ENCODE measurements around the gene MRPL34. TPM values are rescaled to one million over a fixed set of nuclear protein-coding genes. Genes with fewer than 3 reads are reported as not detected.

The MRPL34 gene
- total and polyA plus RNA-seq, 4 donors, result 20.8 to 81.3 (median 67.3) TPM

DNA sequence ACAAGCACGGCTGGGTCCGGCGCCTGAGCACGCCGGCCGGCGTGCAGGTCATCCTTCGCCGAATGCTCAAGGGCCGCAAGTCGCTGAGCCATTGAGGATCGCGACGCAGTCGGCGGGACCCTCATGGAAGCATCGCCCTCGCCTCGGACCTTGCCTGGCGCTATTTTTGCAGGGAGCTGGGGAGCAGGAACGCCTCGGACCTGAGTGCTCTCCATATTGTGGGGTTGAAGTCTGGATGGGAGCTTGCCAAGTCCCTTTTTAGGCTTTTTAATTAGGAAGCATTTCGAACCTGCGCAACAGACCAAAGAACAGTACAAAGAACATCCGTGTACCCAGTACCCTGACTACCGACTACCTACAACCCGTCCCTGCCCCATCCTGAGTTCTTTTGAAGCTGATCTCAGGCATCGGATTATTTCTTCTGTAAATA lies 628 bp downstream of the MRPL34 start:
- DNase-seq (ENCODE audit: low read depth in 4 of 6, low spot score in 6 of 6), result no peak
- no peaks in the 10 kb centered on the region for H3K9me3 ChIP-seq (ENCODE audit: control insufficient read depth, insufficient read depth, low read length)
- H3K4me3 ChIP-seq (ENCODE audit: low read depth, low read length), result peak overlapping the region; percentile 76
- H3K4me1 ChIP-seq (ENCODE audit: control insufficient read depth, insufficient read depth, low read length), result peaks cover 69% of the 10 kb centered on the region
- H3K27ac ChIP-seq (ENCODE audit: low read depth, low read length), result peak overlapping the region; percentile 85
- no peaks in the 10 kb centered on the region for H3K27me3 ChIP-seq (ENCODE audit: control insufficient read depth, insufficient read depth, low read length)
- peaks cover 10% of the 10 kb centered on the region for H3K36me3 ChIP-seq (ENCODE audit: control insufficient read depth, insufficient read depth, low read length)
- WGBS (ENCODE audit: insufficient coverage), result 3% methylated on average over 27 of the region's 28 CpGs

DNA sequence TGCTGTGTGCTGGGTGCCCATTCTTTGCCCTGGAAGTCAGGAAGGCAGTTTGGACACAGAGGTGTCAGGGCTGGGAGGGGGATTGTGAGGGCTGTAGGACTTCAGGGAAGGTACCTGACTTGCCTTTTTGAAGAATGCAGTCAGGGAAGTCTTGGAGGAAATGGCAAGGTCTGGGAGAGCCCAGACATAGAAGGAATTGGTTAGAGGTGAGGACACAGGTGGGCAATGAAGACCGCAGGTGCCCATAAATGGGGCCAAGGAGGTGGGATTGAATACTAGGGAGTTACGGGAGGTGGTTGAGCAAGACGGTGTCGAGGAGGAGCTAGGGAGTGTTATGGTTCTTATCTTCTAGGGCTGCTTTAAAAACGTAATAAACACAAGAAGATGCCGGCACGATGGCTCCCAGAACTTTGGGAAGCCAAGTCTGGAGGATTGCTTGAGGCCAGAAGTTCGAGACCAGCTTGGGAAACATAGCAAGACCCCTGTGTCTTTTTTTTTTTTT lies 2.3 kb downstream of the MRPL34 start:
- no peak overlapping the region for H3K4me3 ChIP-seq (ENCODE audit: low read depth, low read length)

DNA sequence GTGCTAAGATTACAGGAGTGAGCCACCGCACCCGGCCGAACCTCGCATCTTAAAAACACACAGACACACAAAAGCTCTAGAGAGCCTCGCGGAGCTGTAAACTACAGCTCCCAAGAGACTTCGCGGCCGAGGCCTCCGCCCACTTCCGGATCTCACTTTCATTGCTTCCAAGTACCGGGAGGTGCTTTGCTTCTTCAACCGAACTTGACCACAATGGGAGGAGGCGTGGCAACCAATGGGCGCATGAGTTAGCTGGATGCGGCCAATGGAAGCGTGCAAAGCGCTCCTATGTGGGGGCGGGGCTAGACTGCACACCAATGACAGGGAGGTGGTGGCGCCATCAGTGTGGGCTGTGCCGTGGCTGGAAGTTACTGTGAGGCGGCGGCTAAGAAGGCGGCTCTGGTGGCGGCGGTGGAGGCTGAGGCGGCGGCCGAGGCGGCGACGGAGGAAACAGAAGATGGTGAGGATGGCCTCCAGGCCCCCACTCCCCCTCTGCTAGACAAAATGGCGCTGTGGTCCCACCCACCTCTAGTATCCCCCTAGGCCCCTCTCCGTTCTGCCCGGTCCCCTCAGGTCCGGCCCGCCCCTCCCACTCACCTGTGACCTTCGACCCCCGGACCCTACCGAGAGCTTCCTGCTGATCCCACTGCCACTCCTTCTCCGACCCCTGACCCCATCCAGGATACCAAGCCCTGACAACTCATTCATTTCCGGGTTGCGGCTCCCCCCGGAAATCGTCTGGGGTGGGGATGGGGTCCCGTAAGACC lies 3.7 kb downstream of the MRPL34 start, which contains the start of gene DDA1:
DDA1 (plus strand) TSS at position 366 of the 767 bp plus-strand sequence; CDS start at position 458, 92 bp downstream.
- no peaks in the 10 kb centered on the region for H3K9me3 ChIP-seq (ENCODE audit: control insufficient read depth, insufficient read depth, low read length)
- 0% methylated on average over 38 of the region's 46 CpGs for WGBS (ENCODE audit: insufficient coverage)
- peak within 1 kb of the TSS; percentile 87 for H3K4me3 ChIP-seq (ENCODE audit: low read depth, low read length)
- H3K27me3 ChIP-seq (ENCODE audit: control insufficient read depth, insufficient read depth, low read length), result no peaks in the 10 kb centered on the region
- peaks cover 56% of the 10 kb centered on the region for H3K4me1 ChIP-seq (ENCODE audit: control insufficient read depth, insufficient read depth, low read length)
- peak within 1 kb of the TSS; percentile 20 for H3K27ac ChIP-seq (ENCODE audit: low read depth, low read length)
- peaks cover 35% of the 10 kb centered on the region for H3K36me3 ChIP-seq (ENCODE audit: control insufficient read depth, insufficient read depth, low read length)
- DNase-seq (ENCODE audit: low read depth in 4 of 6, low spot score in 6 of 6), result peak; percentile 96 to 100 (median 100)

More for the DNA sequence above, 2.3 kb downstream of the MRPL34 start:
- Histone ChIP-seq H3K36me3 (ENCODE audit: control insufficient read depth, insufficient read depth, low read length) (peaks cover 21% of the 10 kb centered on the region), H3K9me3 (ENCODE audit: control insufficient read depth, insufficient read depth, low read length) (no peaks in the 10 kb centered on the region), H3K27me3 (ENCODE audit: control insufficient read depth, insufficient read depth, low read length) (no peaks in the 10 kb centered on the region), H3K4me1 (ENCODE audit: control insufficient read depth, insufficient read depth, low read length) (peaks cover 67% of the 10 kb centered on the region), H3K27ac (ENCODE audit: low read depth, low read length) (no peak overlapping the region)
- no peak for DNase-seq (ENCODE audit: low read depth in 4 of 6, low spot score in 6 of 6)
- 96% methylated on average over 8 of the region's 8 CpGs for WGBS (ENCODE audit: insufficient coverage)

GRCh38 chr19:17309965-17310461 lies 4.3 kb downstream of the MRPL34 start:
- H3K4me1 ChIP-seq (ENCODE audit: control insufficient read depth, insufficient read depth, low read length), result peaks cover 49% of the 10 kb centered on the region
- no peak for DNase-seq (ENCODE audit: low read depth in 4 of 6, low spot score in 6 of 6)

DNA sequence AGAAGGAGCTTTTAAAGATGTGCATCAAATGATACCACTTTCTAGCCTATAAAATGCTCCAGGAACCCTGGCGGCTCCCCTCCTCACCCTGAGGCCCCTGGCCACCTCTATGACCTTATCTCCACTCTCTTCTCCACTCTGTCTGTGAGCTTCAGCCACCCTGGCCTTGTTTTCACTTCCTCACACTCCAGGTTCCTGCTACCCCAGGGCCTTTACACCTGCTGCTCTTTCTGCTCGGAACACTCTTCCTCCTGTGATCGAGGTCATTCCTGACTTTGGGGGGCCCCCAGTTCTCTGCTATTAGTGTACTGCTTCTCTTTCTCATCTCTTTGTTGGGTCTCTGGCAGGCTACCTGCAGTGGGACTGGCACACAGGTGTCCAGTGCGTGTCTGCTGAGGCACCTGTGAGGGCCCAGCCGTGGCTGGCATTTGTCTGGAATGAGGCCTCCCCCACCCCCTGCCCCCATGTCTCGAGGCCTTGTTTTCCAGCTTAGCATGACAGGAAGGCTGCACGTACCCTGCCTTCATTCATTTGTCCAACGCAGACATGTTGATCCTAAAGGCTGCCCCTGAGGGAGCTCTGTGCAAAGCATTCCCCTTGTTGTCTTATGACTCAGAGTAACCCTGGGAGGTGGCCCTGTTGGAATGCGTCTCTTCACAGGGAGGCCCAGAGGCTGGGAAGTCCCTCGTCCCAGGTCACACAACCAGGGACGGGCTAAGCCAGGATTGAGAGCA lies 6.0 kb downstream of the MRPL34 start:
- Histone ChIP-seq H3K27me3 (ENCODE audit: control insufficient read depth, insufficient read depth, low read length) (no peaks in the 10 kb centered on the region), H3K36me3 (ENCODE audit: control insufficient read depth, insufficient read depth, low read length) (peaks cover 53% of the 10 kb centered on the region), H3K4me3 (ENCODE audit: low read depth, low read length) (no peak overlapping the region), H3K4me1 (ENCODE audit: control insufficient read depth, insufficient read depth, low read length) (peaks cover 37% of the 10 kb centered on the region), H3K9me3 (ENCODE audit: control insufficient read depth, insufficient read depth, low read length) (no peaks in the 10 kb centered on the region), H3K27ac (ENCODE audit: low read depth, low read length) (no peak overlapping the region)
- WGBS (ENCODE audit: insufficient coverage), result 80% methylated on average over 11 of the region's 11 CpGs
- no peak for DNase-seq (ENCODE audit: low read depth in 4 of 6, low spot score in 6 of 6)

More at GRCh38 chr19:17309965-17310461, 4.3 kb downstream of the MRPL34 start:
- Histone ChIP-seq H3K27me3 (ENCODE audit: control insufficient read depth, insufficient read depth, low read length) (no peaks in the 10 kb centered on the region), H3K4me3 (ENCODE audit: low read depth, low read length) (peak overlapping the region; percentile 87), H3K9me3 (ENCODE audit: control insufficient read depth, insufficient read depth, low read length) (no peaks in the 10 kb centered on the region), H3K27ac (ENCODE audit: low read depth, low read length) (peak overlapping the region; percentile 20), H3K36me3 (ENCODE audit: control insufficient read depth, insufficient read depth, low read length) (peaks cover 40% of the 10 kb centered on the region)
- 2% methylated on average over 13 of the region's 23 CpGs for WGBS (ENCODE audit: insufficient coverage)

GRCh38 chr19:17312189-17313113 lies 6.8 kb downstream of the MRPL34 start:
- H3K4me1 ChIP-seq (ENCODE audit: control insufficient read depth, insufficient read depth, low read length), result peaks cover 28% of the 10 kb centered on the region
- DNase-seq (ENCODE audit: low read depth in 4 of 6, low spot score in 6 of 6), result no peak
- H3K27me3 ChIP-seq (ENCODE audit: control insufficient read depth, insufficient read depth, low read length), result no peaks in the 10 kb centered on the region
- no peak overlapping the region for H3K27ac ChIP-seq (ENCODE audit: low read depth, low read length)
- H3K9me3 ChIP-seq (ENCODE audit: control insufficient read depth, insufficient read depth, low read length), result no peaks in the 10 kb centered on the region
- peaks cover 61% of the 10 kb centered on the region for H3K36me3 ChIP-seq (ENCODE audit: control insufficient read depth, insufficient read depth, low read length)
- 92% methylated on average over 20 of the region's 20 CpGs for WGBS (ENCODE audit: insufficient coverage)
- H3K4me3 ChIP-seq (ENCODE audit: low read depth, low read length), result no peak overlapping the region

DNA sequence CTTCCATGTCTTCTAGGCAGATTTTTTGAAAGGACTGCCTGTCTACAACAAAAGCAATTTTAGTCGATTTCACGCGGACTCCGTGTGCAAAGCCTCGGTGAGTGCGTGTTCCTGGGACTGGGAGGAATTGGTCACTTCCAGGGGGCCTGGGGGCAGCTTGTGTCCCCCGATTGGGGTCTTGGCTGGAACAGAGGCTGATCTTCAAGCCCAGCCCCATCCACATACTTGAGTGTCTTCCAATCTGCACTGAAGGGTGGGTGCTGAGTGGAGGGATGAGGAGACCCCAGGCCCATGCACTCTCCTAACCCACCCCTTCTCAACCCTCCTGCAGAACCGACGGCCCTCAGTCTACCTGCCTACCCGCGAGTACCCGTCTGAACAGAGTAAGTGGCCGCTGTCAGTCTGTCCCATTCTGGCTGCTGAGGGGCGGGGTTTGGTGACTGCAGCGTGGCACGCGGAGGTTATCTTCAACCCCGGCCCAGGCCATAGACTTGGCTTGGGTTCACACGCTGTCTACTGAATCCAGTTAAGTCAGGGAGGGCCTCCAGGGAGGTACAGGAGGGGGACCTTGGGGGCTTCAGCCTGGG lies 8.4 kb downstream of the MRPL34 start:
- Histone ChIP-seq H3K27me3 (ENCODE audit: control insufficient read depth, insufficient read depth, low read length) (no peaks in the 10 kb centered on the region), H3K36me3 (ENCODE audit: control insufficient read depth, insufficient read depth, low read length) (peaks cover 75% of the 10 kb centered on the region), H3K4me1 (ENCODE audit: control insufficient read depth, insufficient read depth, low read length) (peaks cover 23% of the 10 kb centered on the region), H3K9me3 (ENCODE audit: control insufficient read depth, insufficient read depth, low read length) (no peaks in the 10 kb centered on the region), H3K4me3 (ENCODE audit: low read depth, low read length) (no peak overlapping the region), H3K27ac (ENCODE audit: low read depth, low read length) (no peak overlapping the region)
- DNase-seq (ENCODE audit: low read depth in 4 of 6, low spot score in 6 of 6), result no peak
- WGBS (ENCODE audit: insufficient coverage), result over 99% methylated on average over 18 of the region's 19 CpGs

GRCh38 chr19:17318966-17319365 lies 13.3 kb downstream of the MRPL34 start:
- 96% methylated on average over 5 of the region's 6 CpGs for WGBS (ENCODE audit: insufficient coverage)
- H3K4me1 ChIP-seq (ENCODE audit: control insufficient read depth, insufficient read depth, low read length), result peaks cover 20% of the 10 kb centered on the region
- peaks cover 86% of the 10 kb centered on the region for H3K36me3 ChIP-seq (ENCODE audit: control insufficient read depth, insufficient read depth, low read length)
- DNase-seq (ENCODE audit: low read depth in 4 of 6, low spot score in 6 of 6), result no peak
- H3K27ac ChIP-seq (ENCODE audit: low read depth, low read length), result no peak overlapping the region
- no peaks in the 10 kb centered on the region for H3K27me3 ChIP-seq (ENCODE audit: control insufficient read depth, insufficient read depth, low read length)
- H3K4me3 ChIP-seq (ENCODE audit: low read depth, low read length), result no peak overlapping the region
- no peaks in the 10 kb centered on the region for H3K9me3 ChIP-seq (ENCODE audit: control insufficient read depth, insufficient read depth, low read length)
